GM19193 (cell line): ENCODE measurements around the gene RNF214.

ENCODE experiments used
- POLR2A ChIP-seq: IDR thresholded peaks from 4 replicates; pipeline ENCODE4 v1.6.1; 2011; ENCODE audit not compliant: insufficient read depth, insufficient read length; ENCODE audit errors: extremely low read depth

RNF214 gene

DNA sequence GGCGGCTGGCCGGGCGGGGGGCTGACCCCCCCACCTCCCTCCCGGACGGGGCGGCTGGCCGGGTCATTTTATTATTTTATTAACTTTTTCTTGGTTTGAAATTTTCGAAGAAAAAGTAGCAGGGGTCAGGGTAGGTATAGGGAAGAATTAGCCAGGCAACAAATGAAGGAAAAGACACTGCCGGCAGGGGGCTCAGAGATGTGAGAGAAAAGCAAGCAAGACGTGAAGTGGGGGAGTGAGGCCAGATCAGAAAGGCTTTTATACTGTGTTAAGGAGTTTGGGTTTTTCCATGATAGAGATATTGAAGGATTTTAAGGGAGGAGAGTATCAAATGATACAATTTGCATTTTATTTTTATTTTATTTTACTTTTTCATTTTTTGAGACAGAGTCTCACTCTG, 19.0 kb downstream of the RNF214 start:
- TF ChIP-seq POLR2A: no peak

DNA sequence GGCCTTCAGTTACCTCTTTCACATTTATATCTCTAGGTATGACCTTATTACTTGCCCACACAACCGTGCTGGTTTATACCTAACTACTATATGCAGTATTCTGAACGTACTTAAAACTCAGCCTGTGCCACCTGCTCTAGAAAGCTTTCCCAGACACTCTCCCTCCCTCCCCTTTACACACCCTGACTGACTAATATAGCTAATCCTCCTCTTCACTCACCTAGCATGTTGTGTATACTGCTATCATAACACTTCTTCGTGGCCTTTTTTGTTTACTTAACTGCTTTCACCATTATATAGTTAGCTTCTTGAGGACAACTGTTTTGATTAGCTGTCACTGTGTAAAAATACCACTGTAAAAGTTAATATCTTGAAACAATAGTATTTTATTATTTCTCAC, 23.5 kb downstream of the RNF214 start:
- TF ChIP-seq POLR2A: no peak

DNA sequence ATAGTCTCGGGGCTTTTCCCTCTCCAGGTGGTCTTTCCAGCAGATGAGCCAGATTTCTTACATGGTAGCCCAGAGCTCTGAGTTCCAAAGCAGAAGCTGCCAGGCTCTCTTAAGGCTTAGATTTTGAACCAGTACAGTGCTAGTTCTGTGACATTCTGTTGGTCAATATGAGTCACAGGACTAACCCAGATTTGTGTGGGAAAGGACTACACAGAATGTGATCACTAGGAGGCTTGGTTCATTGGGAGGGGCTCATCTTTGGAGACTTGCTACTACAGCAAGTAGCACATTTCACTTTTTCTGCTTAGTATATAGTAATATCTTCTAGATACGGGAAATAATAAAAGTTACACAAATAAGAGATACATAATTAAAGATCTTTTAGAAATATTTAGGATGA, 24.1 kb downstream of the RNF214 start:
- no peak for TF ChIP-seq POLR2A

- no peak for TF ChIP-seq POLR2A
Observed at GRCh38 chr11:117258576-117258975, 26.1 kb downstream of the RNF214 start.

DNA sequence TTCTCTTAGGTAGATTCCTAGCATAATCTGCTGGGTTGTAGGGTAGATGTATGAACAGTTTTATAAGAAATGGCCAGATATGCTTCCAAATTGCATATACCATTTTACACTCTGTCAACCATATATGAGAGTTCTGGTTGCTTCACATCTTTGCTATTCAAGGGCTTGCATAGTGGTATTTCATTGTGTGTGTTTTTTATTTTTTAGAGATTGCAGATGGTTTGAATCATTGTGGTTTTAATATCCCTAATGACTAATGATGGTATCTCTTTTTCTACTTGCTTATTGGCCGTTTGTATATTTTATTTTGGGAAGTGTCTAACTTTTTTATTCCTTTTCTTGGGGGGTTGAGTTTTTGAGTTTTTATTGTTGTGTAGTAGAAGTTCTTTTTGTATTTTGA, 26.9 kb downstream of the RNF214 start:
- no peak for TF ChIP-seq POLR2A

DNA sequence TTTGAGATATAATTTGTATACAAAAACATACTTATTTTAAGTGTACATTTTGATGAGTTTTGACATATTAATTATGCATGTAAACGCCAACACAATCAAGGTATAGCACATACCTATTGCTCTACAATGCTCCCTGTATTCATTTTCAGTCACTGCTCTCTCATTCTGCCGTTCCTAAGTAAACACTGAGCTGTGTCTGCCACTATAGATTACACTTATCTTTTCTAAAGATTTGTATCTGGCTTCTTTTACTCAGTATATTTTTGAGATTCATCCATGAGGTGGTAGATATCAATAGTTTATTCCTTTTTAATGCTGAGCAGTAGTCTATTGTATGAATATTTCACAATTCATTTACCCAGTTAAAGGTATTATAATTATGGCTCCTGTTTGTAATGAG, 33.3 kb downstream of the RNF214 start:
- TF ChIP-seq POLR2A: no peak

GRCh38 chr11:117269856-117270255, 37.4 kb downstream of the RNF214 start:
- no peak for TF ChIP-seq POLR2A

DNA sequence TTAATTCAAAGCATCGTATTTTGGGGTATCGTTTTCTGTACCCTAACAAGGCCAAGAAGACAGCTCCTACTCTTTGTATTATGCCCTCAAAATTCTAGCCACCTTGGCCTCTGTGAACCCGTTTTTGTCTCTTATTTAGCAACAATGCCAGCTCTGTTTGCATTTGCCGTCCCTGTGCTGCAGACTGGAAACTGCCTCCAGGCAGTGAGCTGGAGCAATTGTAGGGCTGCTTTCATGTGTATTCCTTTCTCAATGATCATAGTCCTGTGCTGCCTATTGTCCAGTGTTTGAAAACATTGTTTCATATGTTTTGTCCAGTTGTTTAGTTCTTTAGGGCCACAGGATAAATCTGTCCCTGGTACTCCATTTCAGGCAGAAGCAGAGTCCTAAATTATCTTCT, 38.7 kb downstream of the RNF214 start:
- no peak for TF ChIP-seq POLR2A

DNA sequence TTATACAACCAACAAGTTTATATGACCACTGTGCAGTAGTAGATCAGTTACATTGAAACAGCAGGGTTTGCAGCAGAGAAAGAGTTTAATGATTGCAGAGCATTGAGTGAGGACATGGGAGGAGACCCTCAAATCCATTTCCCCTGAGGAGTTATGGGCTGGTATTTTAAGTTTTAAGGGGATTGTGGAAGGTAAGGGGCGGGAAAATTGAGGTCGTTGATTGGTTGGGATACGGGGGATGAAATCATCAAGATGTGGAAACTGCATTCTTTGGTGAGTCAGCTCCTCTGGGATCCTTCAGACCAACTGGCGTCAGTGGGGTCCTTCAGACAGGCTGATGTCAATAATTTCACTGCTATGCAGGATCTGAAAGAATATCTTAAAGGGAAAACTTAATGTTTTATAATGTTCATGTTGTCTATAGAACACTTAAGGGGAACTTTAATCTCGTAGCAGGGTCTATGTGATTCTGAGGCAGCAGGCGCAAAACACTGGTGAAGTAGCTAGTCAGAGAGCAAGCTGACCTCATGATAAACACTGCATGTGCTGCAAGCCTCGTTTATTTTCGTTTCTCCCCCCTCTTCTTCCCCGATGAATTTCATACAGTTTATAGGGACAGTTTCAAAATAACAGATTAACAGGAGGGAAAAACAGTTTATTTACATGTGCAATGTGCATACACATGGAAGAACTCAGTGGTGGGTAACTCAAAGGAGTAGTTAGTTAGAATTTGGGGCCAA, 41.2 kb downstream of the RNF214 start:
- TF ChIP-seq POLR2A: no peak

GRCh38 chr11:117278347-117278746, 45.9 kb downstream of the RNF214 start:
- no peak for TF ChIP-seq POLR2A

GRCh38 chr11:117279711-117280376, 47.4 kb downstream of the RNF214 start:
- TF ChIP-seq POLR2A: no peak

- no peak for TF ChIP-seq POLR2A
Observed at GRCh38 chr11:117281159-117281558, 48.7 kb downstream of the RNF214 start.

DNA sequence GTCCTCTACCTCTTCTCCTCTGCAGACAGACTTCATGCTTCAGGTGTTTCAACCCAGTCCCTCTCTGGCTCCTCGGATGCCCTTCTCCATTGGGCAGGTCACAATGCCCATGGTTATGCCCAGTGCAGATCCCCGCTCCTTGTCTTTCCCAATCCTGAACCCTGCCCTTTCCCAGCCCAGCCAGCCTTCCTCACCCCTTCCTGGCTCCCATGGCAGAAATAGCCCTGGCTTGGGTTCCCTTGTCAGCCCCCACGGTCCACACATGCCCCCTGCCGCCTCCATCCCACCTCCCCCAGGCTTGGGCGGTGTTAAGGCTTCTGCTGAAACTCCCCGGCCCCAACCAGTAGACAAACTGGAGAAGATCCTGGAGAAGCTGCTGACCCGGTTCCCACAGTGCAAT, 49.4 kb downstream of the RNF214 start:
- no peak for TF ChIP-seq POLR2A

DNA sequence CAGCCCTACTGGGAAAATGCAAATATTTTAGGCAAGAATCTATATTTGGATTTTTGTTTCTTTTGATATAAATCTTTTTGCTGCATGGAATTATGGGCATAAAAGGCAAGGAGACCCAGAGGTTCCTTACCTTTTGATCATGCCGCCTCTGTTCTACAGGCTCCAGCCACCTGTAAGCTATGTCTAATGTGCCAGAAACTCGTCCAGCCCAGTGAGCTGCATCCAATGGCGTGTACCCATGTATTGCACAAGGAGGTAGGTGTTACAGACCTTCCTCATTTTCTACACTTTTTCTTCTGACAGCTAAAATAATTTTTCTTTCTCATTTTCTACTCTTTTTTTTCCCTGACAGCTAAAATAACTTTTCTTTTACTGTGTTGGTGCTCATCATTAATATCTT, 50.5 kb downstream of the RNF214 start:
- no peak for TF ChIP-seq POLR2A

DNA sequence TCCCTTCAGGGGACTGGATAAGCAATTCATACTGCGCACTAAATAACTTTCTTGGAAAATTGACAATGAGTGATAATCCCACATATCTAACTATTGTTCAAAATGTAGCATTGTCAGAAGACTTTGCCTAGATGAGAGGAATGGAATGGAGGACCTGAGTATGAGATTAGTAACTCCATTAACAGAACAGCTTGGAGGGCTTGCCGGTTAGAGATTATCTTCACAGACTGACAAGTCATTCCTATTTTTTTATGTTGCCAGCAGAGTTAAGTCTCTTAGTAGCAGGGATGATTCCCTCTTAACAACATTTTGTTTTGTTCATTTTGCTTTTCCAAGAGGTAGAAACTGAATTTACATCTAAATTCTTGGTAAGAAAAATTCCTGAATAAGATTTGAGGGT, 51.6 kb downstream of the RNF214 start:
- no peak for TF ChIP-seq POLR2A

DNA sequence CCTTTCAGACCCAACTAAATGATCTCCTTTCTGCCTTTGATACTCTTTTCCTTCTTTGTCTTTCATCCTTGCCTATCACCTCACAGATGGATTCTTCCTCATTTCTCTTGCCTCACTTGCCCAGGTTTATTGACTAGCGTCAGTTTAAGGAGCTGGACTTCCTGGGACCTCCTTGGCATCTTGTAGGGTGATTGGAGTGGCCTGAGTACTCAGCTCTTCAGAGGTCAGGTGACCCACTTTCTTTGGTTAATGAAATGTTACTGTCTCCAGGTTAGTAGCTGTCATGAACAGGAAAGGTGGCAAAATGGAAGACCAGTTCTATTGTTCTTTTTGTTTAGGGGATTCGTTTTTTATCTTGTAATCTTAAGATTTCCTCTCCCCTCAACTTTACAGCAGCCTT, 54.1 kb downstream of the RNF214 start:
- no peak for TF ChIP-seq POLR2A
